A673 (cell line): Measurements from ENCODE around the gene NBAS.

Source experiments
- CTCF ChIP-seq: fragments of 300-800, 200-600 bp; sonication (generic); conservative IDR thresholded peaks from 2 replicates; pipeline ENCODE4 v1.5.1; 2017; ENCODE audit warnings: low read depth, mild to moderate bottlenecking, antibody characterized with exemption, low read length, moderate library complexity, mixed read lengths
- EZH2 ChIP-seq: fragments of 200-600 bp; sonication (generic); IDR thresholded peaks from 2 replicates; pipeline ENCODE4 v1.6.1; 2017; ENCODE audit warnings: borderline replicate concordance, low read depth, mild to moderate bottlenecking, mixed read lengths, antibody characterized with exemption, low read length; ENCODE audit not compliant: poor library complexity, severe bottlenecking

GRCh38 chr2:15579641-15580040 is 18.5 kb upstream of the NBAS start:
- TF ChIP-seq CTCF (no peak), EZH2 (no peak)
